Gastroesophageal sphincter (tissue), 4 donors: Measurements from ENCODE around the gene KAT6B. TPM values are rescaled to one million over a fixed set of nuclear protein-coding genes. Genes with fewer than 3 reads are reported as not detected.

Experiments
- ATAC-seq: fragments of 150-250 bp; one replicate; pipeline ENCODE4 v1.9.1; 2016; ENCODE audit warnings: mild to moderate bottlenecking, moderate library complexity
- H3K27ac ChIP-seq, 4 donors: fragments of 200-600 bp; sonication (generic) in 3 of 4; 1 replicate in 3 of 4; 2 replicates in 1 of 4; pipeline ENCODE4 v1.5.1; 2016 to 2019
- H3K27me3 ChIP-seq: fragments of 200-600 bp; sonication (generic); one replicate; pipeline ENCODE4 v1.5.1; 2019
- H3K36me3 ChIP-seq, 2 donors: fragments of 200-600 bp; sonication (generic); one replicate each; pipeline ENCODE4 v1.5.1; 2019; ENCODE audit warnings: control low read depth in 1 of 2
- H3K4me1 ChIP-seq, 3 donors: fragments of 200-600 bp; sonication (generic); 1 replicate in 2 of 3; 2 replicates in 1 of 3; pipeline ENCODE4 v1.5.1; 2016 to 2019; ENCODE audit warnings: control low read depth in 2 of 3
- H3K4me3 ChIP-seq, 2 donors: fragments of 200-600 bp; sonication (generic); one replicate each; pipeline ENCODE4 v1.5.1; 2019; ENCODE audit warnings: mild to moderate bottlenecking in 1 of 2, moderate library complexity in 1 of 2
- H3K9me3 ChIP-seq, 3 donors: fragments of 200-600 bp; sonication (generic); one replicate each; pipeline ENCODE4 v1.5.1; 2017 to 2019; ENCODE audit warnings: control low read depth in 2 of 3
- CTCF ChIP-seq, 4 experiments: fragments of 200-600 bp in 2 of 4; fragments of 450-650 bp in 2 of 4; sonication (generic) in 1 of 4; IDR thresholded peaks; one replicate each; pipeline ENCODE4 v1.5.1; 2017 to 2019; ENCODE audit warnings: antibody characterized with exemption in 4 of 4, mild to moderate bottlenecking in 2 of 4, moderate library complexity in 2 of 4
- EP300 ChIP-seq: sonication (generic); formaldehyde crosslinking; IDR thresholded peaks from one replicate; pipeline ENCODE4 v1.6.1; 2017; ENCODE audit warnings: antibody characterized with exemption, mild to moderate bottlenecking
- POLR2A ChIP-seq, 2 donors: fragments of 450-650 bp; IDR thresholded peaks; one replicate each; pipeline ENCODE4 v1.6.1; 2017; ENCODE audit warnings: antibody characterized with exemption in 2 of 2, mild to moderate bottlenecking in 2 of 2, moderate library complexity in 1 of 2
- POLR2AphosphoS5 ChIP-seq: sonication (generic); formaldehyde crosslinking; IDR thresholded peaks from one replicate; pipeline ENCODE4 v1.6.1; 2017; ENCODE audit warnings: antibody characterized with exemption
- WGBS, 2 donors: methylation state at CpG; one replicate each; pipeline ENCODE4 v1.1.5; 2018; ENCODE audit warnings: low coverage in 1 of 2; 5-methylcytosine and 5-hydroxymethylcytosine counted together
- total RNA-seq, 4 donors: library from RNA; depleted of rRNA; stranded (reverse); fragments of >200 nt; gene quantifications; one replicate each; pipeline ENCODE4 v1.1.0, GENCODE V29; 2016

KAT6B gene
- total RNA-seq, 4 donors from 2014 or later = 35.8 to 107 (median 82.9) TPM

GRCh38 chr10:74856940-74857339, 30.5 kb downstream of the KAT6B start:
- H3K27ac ChIP-seq = no peak overlapping the region
- no peak for ATAC-seq
- 83 to 84% methylated on average over 3 of the region's 3 CpGs for WGBS, 2 donors
- H3K9me3 ChIP-seq = no peaks in the 10 kb centered on the region
- peaks cover 0 to 63% (median 12%) of the 10 kb centered on the region in 3 donors for H3K4me1 ChIP-seq
- no peak overlapping the region for H3K4me3 ChIP-seq
- no peaks in the 10 kb centered on the region for H3K36me3 ChIP-seq
- no peaks in the 10 kb centered on the region for H3K27me3 ChIP-seq
- TF ChIP-seq POLR2AphosphoS5 (no peak), EP300 (no peak), POLR2A (IDR thresholded peaks at IDR 0.05) (no peak), CTCF (IDR thresholded peaks at IDR 0.05) (no peak)

GRCh38 chr10:74857586-74857985, 31.2 kb downstream of the KAT6B start:
- no peak for ATAC-seq
- Histone ChIP-seq H3K36me3 (no peaks in the 10 kb centered on the region), H3K4me3 (no peak overlapping the region), H3K27ac (no peak overlapping the region), H3K27me3 (no peaks in the 10 kb centered on the region), H3K9me3 (no peaks in the 10 kb centered on the region), H3K4me1 (peaks cover 0 to 63% (median 8%) of the 10 kb centered on the region in 3 donors)
- 83 to 100% methylated on average over 1 of the region's 1 CpG for WGBS, 2 donors
- TF ChIP-seq CTCF (IDR thresholded peaks at IDR 0.05) (no peak), EP300 (no peak), POLR2A (IDR thresholded peaks at IDR 0.05) (no peak), POLR2AphosphoS5 (no peak)

GRCh38 chr10:74859546-74859945, 33.1 kb downstream of the KAT6B start:
- no peaks in the 10 kb centered on the region for H3K27me3 ChIP-seq
- H3K36me3 ChIP-seq = no peaks in the 10 kb centered on the region
- peaks cover 0 to 63% (median 8%) of the 10 kb centered on the region in 3 donors for H3K4me1 ChIP-seq
- WGBS, 2 donors = 44 to 71% methylated on average over 1 of the region's 1 CpG
- no peak for ATAC-seq
- H3K9me3 ChIP-seq = no peaks in the 10 kb centered on the region
- H3K4me3 ChIP-seq = no peak overlapping the region
- H3K27ac ChIP-seq = no peak overlapping the region
- no peak for TF ChIP-seq CTCF (IDR thresholded peaks at IDR 0.05)
- TF ChIP-seq POLR2A (IDR thresholded peaks at IDR 0.05) = no peak
- no peak for TF ChIP-seq EP300
- TF ChIP-seq POLR2AphosphoS5 = no peak

- TF ChIP-seq CTCF (IDR thresholded peaks at IDR 0.05) (no peak), POLR2A (IDR thresholded peaks at IDR 0.05) (no peak), POLR2AphosphoS5 (no peak), EP300 (no peak)
- Histone ChIP-seq H3K4me1 (peaks cover 0 to 74% (median 0%) of the 10 kb centered on the region in 3 donors), H3K36me3 (no peaks in the 10 kb centered on the region), H3K27me3 (no peaks in the 10 kb centered on the region), H3K27ac (no peak overlapping the region), H3K9me3 (no peaks in the 10 kb centered on the region), H3K4me3 (no peak overlapping the region)
- ATAC-seq = no peak
- 88 to 91% methylated on average over 4 to 7 of the region's 7 CpGs for WGBS, 2 donors
Observed at GRCh38 chr10:74862625-74863024, 36.2 kb downstream of the KAT6B start.

GRCh38 chr10:74863551-74863950, 37.2 kb downstream of the KAT6B start:
- H3K36me3 ChIP-seq = no peaks in the 10 kb centered on the region
- H3K27me3 ChIP-seq = no peaks in the 10 kb centered on the region
- TF ChIP-seq POLR2A (IDR thresholded peaks at IDR 0.05) (no peak), POLR2AphosphoS5 (no peak), EP300 (no peak), CTCF (IDR thresholded peaks at IDR 0.05) (no peak)
- H3K27ac ChIP-seq = no peak overlapping the region
- no peak overlapping the region for H3K4me3 ChIP-seq
- H3K4me1 ChIP-seq = peaks cover 0 to 83% (median 0%) of the 10 kb centered on the region in 3 donors
- 90 to 100% methylated on average over 2 of the region's 2 CpGs for WGBS, 2 donors
- no peaks in the 10 kb centered on the region for H3K9me3 ChIP-seq
- no peak for ATAC-seq
